Activated T-cell treated with anti-CD3 and anti-CD28 coated beads for 1 hour (primary cell): ENCODE results near the gene TP53I3.
A peak's percentile ranks its signal among the peaks of the same experiment; 100 is the strongest.
"Not testable (repeated sequence)": the region's sequence is repeated elsewhere in the genome, so short reads cannot be mapped to it uniquely, and the experiment has no call there.

ENCODE experiments used
- DNase-seq: peaks from one replicate; pipeline ENCODE4 v3.0.0-alpha.2; 2020; ENCODE audit warnings: low read depth

The TP53I3 gene

GRCh38 chr2:24054366-24055010 lies 30.1 kb downstream of the TP53I3 start:
- no peak for DNase-seq

GRCh38 chr2:24052951-24053350 lies 31.7 kb downstream of the TP53I3 start:
- no peak for DNase-seq

DNA sequence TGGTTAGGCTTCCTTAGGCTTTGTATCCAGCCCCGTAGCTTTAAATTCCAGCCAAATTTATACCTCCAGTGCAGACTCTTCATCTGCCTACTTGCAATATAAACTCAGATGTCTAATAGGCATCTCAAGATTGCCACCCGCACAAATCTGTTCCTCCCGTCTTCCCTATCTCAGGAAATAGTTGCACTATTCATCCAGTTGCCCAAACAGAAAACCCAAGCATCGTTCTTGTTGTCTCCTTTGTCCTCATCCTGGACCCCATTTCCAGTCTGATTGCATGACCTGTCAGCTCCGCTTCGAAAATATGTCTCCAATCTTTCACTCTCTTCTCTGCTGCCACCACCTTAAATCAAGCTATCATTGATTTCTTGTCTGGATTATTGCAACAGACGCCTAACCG lies 32.8 kb downstream of the TP53I3 start:
- DNase-seq: no peak

DNA sequence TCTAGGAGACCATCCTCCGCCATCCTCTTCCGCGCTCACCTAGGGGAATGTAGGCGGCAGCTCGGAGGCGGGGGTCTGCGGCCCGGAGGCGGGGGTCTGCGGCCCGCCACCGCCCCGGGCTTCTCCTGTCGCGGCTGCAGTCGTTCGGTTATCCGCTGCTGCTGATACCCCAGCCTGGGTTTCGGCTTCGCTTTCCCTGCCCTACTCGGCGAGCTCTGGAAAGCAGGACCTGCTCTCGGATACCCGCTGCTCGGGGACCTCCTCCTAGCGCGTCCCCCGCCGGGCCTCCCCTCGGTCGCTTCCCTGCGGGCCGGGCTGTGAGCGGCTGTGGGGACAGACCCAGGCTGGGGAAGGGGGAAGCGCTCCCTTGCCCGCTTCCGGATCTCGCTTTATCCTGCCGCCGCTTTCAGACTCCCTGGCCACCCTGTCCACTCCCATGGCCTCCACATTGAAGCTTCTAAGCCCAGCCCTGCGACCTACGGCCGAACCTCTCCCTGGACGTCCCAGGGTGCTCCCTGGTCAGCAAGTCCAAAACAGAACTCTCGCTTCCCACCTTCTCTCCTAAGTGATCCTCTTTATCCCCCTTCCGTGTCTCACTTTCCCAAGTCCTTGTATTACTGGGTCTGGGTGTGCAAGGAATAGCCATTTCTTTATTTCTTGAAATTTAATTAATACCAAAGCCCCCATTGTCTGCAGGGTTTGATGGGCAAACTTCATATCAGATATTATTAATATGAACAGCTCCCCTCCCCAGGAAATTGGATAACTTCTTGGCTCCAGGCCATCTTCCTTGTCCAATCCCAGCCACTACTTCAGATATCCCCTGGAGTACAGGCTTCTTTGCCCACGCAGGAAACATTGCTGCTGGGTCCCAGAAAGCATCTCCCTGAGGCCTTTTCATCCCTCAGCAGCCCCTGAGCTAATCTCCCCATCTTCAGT lies 34.3 kb downstream of the TP53I3 start:
- DNase-seq: no peak

- peak; percentile 26 for DNase-seq
These were observed 35.1 kb downstream of the TP53I3 start, which contains the start of gene FKBP1B for GRCh38 chr2:24049485-24050021. FKBP1B (plus strand) TSS chr2:24049741; CDS start chr2:24049850, 109 bp downstream.

GRCh38 chr2:24048769-24049484 lies 35.7 kb downstream of the TP53I3 start:
- DNase-seq: no peak

- no peak for DNase-seq
These were observed 37.0 kb downstream of the TP53I3 start for GRCh38 chr2:24047703-24048033.

DNA sequence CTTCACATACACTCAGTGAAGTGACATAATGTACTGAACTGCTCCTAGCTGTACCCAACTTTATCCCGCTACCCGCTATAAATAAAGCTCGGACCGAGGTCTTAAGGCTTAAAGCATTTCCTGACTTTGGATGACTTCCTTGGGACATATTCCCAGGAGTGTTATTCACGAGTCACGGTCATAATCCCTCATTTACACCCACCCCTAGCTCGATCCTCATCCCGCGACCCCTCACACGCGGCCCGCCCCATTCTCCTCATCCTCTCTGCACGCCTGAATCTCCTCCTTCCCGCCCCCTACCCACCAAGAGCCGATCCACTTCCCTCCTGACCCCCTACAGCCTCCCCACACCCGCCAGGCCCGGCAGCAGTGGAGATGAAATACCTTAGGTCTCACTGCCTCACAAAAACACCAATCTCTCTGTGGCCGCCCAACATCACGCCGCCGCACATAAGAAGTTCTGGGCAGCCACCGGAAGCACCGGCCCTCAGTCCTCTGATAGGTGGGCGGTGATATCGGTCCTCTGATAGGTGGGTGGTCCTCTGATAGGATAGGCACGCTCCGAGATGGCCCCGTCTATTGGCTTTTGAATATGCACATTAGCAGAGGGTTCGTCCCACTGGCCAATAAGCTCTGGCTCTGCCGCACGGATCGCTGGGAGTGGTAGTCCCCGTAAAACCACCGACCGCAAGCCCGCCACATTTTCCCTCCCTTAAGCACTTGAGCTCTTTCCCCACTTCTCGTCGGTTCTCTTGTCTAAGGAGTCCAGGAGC lies 37.5 kb downstream of the TP53I3 start, which contains the start of gene WDCP:
WDCP (minus strand) TSS at position 462 of the 773 bp plus-strand sequence. CDS start 7,897 bp downstream, outside the sequence.
- peak; percentile 86 for DNase-seq

DNA sequence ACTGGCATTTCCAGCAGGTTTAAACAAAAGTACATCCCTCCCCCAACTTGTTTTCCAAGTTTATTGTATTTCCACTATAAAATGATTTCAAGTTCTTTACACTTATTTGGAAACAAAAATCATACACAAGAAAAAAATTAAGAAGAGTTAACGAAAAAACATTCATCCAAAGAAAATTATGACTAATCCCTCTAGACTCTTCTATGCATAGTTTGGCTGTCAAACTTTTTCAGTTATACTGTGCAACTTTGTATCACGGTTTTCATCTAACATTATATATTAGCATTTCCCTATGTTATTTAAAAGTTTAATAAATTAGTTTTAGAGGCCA lies 38.1 kb downstream of the TP53I3 start:
- no peak for DNase-seq

GRCh38 chr2:24045511-24046508 lies 38.8 kb downstream of the TP53I3 start:
- no peak for DNase-seq

DNA sequence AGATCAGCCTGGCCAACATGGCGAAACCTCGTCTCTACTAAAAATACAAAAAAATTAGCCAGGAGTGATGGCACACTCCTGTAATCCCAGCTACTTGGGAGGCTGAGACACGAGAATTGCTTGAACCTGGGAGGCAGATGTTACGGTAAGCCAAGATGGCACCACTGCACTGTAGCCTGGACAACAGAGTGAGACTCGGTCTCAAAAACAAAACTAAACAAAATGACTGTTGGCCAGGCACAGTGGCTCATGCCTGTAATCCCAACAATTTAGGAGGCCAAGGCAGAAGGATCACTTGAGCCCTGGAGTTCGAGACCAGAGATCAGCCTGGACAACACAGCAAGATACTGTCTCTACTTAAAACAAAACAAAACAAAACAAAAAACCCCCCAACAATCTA lies 41.5 kb downstream of the TP53I3 start:
- not testable (repeated sequence) for DNase-seq

DNA sequence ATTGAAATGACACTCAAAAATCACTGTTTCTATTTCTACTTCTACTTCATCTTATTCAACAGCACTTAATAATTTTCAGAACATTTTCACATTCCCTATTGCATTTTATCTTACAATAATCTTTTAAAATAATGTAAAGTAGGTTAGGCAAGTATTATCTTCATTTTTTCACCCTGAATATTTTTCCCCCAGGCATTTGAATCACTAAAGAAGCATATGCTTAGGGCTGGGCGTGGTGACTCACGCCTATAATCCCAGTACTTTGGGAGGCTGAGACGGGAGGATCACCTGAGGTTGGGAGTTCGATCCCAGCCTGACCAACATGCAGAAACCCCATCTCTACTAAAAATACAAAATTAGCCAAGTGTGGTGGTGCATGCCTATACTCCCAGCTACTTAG lies 44.1 kb downstream of the TP53I3 start:
- no peak for DNase-seq

DNA sequence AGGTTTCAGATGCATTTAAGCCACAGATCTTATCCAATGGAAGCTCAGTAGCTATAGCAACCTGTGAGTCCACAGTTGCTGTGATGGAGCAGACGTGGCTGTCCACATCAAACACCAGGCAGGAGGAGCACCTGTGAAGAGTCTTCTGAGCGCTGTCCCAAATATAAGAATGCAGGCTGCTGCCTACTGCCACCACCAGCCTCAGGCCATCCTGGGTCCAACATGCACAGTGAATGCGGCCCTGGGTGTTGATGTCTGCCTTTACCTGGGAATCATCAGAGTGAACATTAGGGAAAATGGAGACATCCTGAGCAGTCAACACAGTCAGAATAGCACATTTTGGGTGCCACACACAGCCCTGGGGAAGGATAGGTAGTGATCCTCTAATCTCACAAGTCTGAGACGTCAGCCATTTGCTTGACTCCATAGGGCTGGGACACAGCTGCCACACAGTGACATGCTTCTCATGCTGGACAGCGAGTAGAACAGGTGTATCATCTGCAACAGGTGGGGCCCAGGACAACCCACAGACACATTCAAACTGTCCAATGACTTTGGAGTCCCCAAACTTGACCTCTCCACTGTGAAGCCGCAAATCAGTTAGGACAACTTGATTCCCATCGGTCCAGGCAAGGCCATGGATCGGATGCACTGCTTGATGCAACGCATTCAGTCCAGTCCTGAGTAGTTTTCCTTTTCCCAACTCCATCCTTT lies 45.7 kb downstream of the TP53I3 start:
- no peak for DNase-seq
